GM12891 (cell line): ENCODE data around the gene PTPRR.

ENCODE experiments used
- DNase-seq: peaks from one replicate; pipeline ENCODE4 v3.0.0; 2011; ENCODE audit warnings: low spot score; ENCODE audit not compliant: insufficient read length
- FAIRE-seq: peaks from 2 replicates; lab custom pipeline; 2011; peaks lifted over from hg19 to GRCh38; lab: Jason Lieb, UNC
- PAX5 ChIP-seq: IDR thresholded peaks from 2 replicates; pipeline ENCODE4 v1.6.1; 2011; ENCODE audit warnings: low read length, moderate library complexity, mild to moderate bottlenecking; ENCODE audit not compliant: insufficient read depth, severe bottlenecking
- POLR2A ChIP-seq: IDR thresholded peaks from 2 replicates; pipeline ENCODE4 v1.6.1; 2011; ENCODE audit warnings: low read depth, low read length, control low read depth
- POLR2AphosphoS5 ChIP-seq: IDR thresholded peaks from 2 replicates; pipeline ENCODE4 v1.6.1; 2011; ENCODE audit warnings: low read depth, low read length, control low read depth
- POU2F2 ChIP-seq: IDR thresholded peaks from 2 replicates; pipeline ENCODE4 v1.6.1; 2011; ENCODE audit warnings: low read depth, mild to moderate bottlenecking, control low read depth, low read length, moderate library complexity
- SPI1 ChIP-seq: IDR thresholded peaks from 2 replicates; pipeline ENCODE4 v1.6.1; 2011; ENCODE audit warnings: low read depth, low read length, control low read depth
- TAF1 ChIP-seq: IDR thresholded peaks from 2 replicates; pipeline ENCODE4 v1.6.1; 2011; ENCODE audit warnings: low read depth, low read length, control low read depth

PTPRR gene

DNA sequence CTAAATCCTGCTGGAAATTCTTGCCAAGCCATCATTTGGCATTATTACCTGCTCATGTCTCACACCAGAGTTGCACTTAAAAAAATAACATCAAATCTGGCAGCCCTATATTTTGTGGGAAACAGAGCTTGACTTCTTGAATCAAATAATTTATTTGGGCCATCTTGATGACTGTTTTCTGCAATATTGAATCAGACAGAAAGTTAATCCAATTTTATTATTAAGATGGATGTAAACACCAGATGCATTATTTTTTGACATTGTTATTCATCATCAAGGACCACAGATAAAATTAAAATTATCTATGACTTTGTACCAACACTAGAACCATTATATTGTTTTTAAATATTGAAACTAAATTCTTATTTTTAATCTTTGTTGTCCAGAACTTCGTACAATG, 132.9 kb downstream of the PTPRR start:
- TF ChIP-seq POLR2A (no peak), SPI1 (no peak), POU2F2 (no peak), POLR2AphosphoS5 (no peak), TAF1 (no peak)
- FAIRE-seq (no peak), DNase-seq (no peak)

DNA sequence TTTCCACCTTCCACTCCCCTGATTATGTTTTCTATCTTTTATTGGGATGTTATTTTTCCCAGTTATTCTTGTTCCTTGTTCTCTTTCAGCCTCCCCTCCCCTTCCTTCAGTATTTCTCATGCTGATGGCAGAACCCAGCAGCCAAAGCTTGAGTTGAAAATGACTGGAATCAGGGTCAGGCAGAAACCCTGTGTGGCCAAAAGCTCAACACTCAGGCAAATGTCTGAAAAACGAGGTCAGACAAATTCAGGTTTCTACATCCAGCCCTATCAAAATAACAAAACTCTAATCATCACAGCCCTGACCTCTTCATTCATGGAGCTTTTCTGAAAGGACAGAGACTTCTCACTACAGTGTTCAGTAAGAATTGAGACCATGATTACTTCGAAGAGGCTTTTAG, 134.6 kb downstream of the PTPRR start:
- no peak for DNase-seq
- FAIRE-seq: no peak

DNA sequence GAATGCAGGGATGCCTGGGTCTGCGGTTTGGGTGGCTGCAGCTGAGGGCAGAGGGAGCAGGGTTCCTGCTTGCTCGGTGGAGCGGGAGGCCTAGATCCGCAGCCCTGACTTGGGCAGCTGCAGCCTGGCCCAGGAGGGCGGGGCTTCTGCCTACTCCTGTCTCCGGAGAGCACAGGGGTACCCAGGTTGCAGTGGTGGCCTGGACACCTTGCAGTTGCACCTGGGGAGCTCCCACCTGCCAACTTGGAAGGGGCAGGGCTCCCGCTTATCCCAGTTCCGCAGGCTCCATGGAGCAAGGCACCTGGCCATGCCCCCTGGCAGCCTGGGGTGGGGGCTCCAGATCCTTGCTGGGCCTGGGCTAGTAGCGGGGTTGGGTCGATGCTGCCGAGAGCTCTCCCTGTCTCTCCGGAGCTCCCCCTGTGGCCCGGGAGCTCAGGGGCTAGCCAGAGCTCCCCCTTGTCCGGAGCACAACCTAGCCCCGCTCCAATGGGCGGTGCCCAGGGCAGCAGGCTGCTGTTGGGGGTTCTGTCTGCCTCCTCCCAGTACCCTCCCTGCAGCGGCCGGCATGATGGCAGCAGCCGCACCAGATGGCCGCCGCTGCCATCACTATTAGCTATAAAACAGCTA, 136.4 kb downstream of the PTPRR start:
- no peak for FAIRE-seq
- DNase-seq: no peak
- TF ChIP-seq POU2F2 (no peak), SPI1 (no peak), POLR2AphosphoS5 (no peak), POLR2A (no peak), PAX5 (no peak), TAF1 (no peak)

More for the DNA sequence above, 134.6 kb downstream of the PTPRR start:
- TF ChIP-seq SPI1 (no peak), PAX5 (no peak)

DNA sequence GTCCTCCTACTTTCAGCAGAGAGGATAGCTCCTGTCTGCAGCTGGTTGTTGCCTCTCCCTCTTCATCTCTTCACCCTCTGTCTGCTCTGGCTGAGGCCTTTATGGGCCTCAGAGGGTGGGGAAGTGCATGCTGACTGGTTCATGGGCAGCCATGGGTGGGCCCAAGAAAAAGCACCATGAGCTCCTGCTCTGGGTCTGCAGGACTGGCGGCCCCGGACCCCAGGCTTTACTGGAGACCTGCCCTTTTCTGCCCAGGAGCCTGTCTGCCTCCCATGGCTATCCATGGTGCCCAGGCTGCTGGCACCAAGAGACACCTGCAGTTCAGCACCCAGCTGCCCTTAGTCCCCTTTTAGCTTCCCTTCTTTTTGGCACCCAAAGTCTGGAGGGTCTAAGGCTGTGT, 137.1 kb downstream of the PTPRR start:
- no peak for TF ChIP-seq PAX5
- no peak for TF ChIP-seq POLR2A
- TF ChIP-seq POLR2AphosphoS5: no peak
- TF ChIP-seq TAF1: no peak
- no peak for TF ChIP-seq SPI1
- TF ChIP-seq POU2F2: no peak
- DNase-seq: no peak
- no peak for FAIRE-seq

DNA sequence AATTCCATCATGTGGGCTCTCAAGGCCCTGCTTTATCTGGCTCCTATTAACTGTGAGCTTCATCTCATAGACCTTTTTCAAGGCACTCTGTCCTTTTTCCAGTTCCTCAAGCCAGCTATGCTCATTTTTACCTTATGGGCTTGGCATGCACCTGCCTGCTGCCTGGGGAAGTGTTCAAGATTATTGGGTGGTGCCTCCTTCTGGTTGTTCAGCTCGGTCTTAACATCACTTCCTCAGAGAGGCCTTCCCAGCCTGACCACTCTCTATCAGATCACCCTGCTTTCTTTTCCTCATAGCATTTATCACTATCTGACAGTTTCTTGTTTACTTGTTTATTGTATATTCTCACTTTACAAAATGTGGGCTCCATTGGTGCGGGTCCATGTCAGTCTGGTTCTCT, 141.3 kb downstream of the PTPRR start:
- TF ChIP-seq PAX5: no peak
- no peak for TF ChIP-seq POLR2A
- no peak for TF ChIP-seq SPI1
- TF ChIP-seq TAF1: no peak
- no peak for TF ChIP-seq POU2F2
- TF ChIP-seq POLR2AphosphoS5: no peak
- DNase-seq: no peak
- FAIRE-seq: no peak

DNA sequence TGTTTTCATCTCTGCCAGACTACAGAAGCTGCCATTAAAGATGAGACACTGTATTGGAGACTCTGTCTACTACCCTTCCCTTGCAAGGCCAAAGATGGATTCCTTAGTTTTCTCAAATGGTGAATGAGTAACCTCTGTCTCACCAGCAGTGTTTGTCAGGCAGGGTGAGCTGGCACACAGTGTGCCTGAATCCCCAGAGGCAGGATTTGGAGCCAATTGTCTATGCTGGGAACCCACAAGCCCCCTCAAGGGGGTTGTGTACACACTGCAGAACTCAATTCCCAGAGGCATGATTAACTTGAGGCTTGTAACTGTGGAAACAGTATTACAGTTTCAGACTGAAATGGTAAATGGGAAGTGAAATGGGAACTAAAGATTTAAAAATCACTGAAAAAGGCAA, 146.5 kb downstream of the PTPRR start:
- TF ChIP-seq PAX5 (no peak), POLR2AphosphoS5 (no peak), TAF1 (no peak), POLR2A (no peak), SPI1 (no peak), POU2F2 (no peak)
- FAIRE-seq (no peak), DNase-seq (no peak)

DNA sequence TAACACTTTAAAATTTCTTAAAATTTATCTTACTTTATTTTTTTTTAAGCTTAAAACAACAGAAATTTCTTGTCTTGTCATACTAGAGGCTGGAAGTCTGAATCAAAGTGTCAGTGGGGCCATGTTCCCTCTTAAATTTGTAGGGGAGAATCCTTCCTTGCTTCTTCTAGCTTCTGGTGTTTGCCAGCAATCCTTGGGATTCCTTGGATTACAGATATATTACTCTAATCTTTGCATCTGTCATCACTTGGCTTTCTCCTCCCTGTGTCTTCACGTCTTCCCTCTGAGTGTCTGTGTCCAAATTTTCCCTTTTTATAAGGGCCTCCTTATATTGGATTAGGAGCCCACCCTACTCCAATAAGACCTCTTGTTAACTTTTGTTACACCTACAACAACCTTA, 147.7 kb downstream of the PTPRR start:
- DNase-seq (no peak), FAIRE-seq (no peak)
- no peak for TF ChIP-seq POU2F2
- no peak for TF ChIP-seq SPI1
- no peak for TF ChIP-seq POLR2A
- no peak for TF ChIP-seq POLR2AphosphoS5
- TF ChIP-seq TAF1: no peak
- no peak for TF ChIP-seq PAX5

DNA sequence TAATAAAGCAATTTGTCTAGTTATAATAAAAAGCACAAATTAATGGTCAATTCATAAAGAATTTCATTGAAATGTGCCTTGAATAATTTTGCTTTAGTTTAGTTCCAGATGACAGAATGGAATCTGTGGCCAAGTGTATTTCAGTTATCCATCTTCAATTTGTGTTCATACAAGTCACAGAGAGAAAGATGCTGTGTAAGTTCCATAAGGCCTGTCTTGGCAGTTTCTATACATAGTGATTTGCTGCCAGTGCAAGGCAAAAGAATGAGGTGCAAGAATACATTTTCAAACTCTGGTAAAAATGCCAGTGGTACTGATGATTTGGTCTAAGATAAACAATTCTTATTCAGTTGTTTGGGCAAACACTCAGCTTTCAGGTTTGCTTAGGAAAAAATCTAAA, 149.0 kb downstream of the PTPRR start:
- no peak for FAIRE-seq
- TF ChIP-seq POU2F2 (no peak), TAF1 (no peak), PAX5 (no peak), POLR2A (no peak), POLR2AphosphoS5 (no peak), SPI1 (no peak)
- no peak for DNase-seq

DNA sequence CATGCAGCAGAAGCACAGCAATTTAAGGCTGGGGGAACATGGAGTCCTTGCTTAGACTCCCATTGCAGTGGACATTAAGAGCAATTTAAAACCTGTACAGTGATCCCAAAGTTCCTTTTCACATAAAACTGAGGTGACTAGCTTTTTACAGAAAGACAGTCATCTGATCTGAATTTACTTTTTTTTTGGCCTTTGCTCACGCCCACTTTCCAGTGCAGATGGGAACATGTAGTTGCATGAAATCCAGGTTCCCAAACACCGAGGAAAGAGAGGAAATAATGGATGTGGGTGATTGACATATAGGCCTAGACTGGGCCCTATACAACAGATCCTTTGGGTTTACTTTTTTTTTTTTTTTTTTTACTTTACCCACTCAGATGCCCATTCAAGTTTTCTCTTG, 156.9 kb downstream of the PTPRR start:
- TF ChIP-seq SPI1 (no peak), POU2F2 (no peak), POLR2A (no peak), TAF1 (no peak), PAX5 (no peak), POLR2AphosphoS5 (no peak)
- DNase-seq: no peak
- no peak for FAIRE-seq

DNA sequence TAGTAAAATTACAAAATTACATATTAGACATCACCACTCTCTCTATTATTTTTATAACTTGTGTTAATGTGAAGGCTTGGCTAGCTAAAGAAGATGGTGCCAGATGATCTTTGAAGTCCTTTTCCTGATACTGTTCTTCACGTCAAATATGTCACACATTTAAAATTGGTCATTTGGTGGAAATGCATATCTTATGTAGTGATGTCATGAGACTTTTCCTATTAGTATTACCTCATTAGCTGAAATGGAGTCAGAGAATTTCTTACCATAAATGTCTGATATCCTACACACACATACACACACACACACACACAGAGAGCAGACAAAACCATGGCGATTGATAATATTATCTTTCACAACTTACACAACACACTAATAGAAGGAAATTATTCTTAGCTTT, 158.5 kb downstream of the PTPRR start:
- DNase-seq (no peak), FAIRE-seq (no peak)
- TF ChIP-seq PAX5: no peak
- no peak for TF ChIP-seq TAF1
- no peak for TF ChIP-seq POLR2AphosphoS5
- TF ChIP-seq POU2F2: no peak
- no peak for TF ChIP-seq SPI1
- no peak for TF ChIP-seq POLR2A
